Left ventricle myocardium inferior (tissue), 1 donor: ENCODE data around the gene USP8. TPM values are rescaled to one million over a fixed set of nuclear protein-coding genes. Genes with fewer than 3 reads are reported as not detected.

Source experiments
- DNase-seq: peaks from one replicate; pipeline ENCODE4 v3.0.0-alpha.2; 2020
- H3K27ac ChIP-seq: fragments of 200-600 bp; replicated peaks from 2 replicates; pipeline ENCODE4 v1.8.0; 2021
- H3K27me3 ChIP-seq: fragments of 200-600 bp; 2 replicates; pipeline ENCODE4 v1.8.0; 2021; ENCODE audit warnings: low read depth
- H3K36me3 ChIP-seq: fragments of 200-600 bp; 2 replicates; pipeline ENCODE4 v1.8.0; 2021
- H3K4me1 ChIP-seq: fragments of 200-600 bp; 2 replicates; pipeline ENCODE4 v1.8.0; 2021
- H3K4me3 ChIP-seq: fragments of 200-600 bp; 2 replicates; pipeline ENCODE4 v1.8.0; 2021; ENCODE audit warnings: mild to moderate bottlenecking, moderate library complexity
- H3K9me3 ChIP-seq: fragments of 200-600 bp; replicated peaks from 2 replicates; pipeline ENCODE4 v1.8.0; 2021
- CTCF ChIP-seq: fragments of 200-600 bp; IDR thresholded peaks from 2 replicates; pipeline ENCODE4 v1.8.0; 2021; ENCODE audit warnings: antibody characterized with exemption, mild to moderate bottlenecking, borderline replicate concordance
- intact Hi-C: fragments of 100-400 bp; cut with micrococcal nuclease; formaldehyde crosslinking; loops from one replicate; pipeline ENCODE4 v1.11.0; 2022
- total RNA-seq: library from RNA; stranded (reverse); fragmentation: NEBNext Ultra II Directional; extraction: Animal tissue kit (Norgen Biotek cat#: 25700); gene quantifications from one replicate; pipeline ENCODE4 v1.2.1, GENCODE V29; 2021
- donor health status: DM: no; HTN: yes; CAD: no; lungs with severe emphysema.

Gene USP8
- total RNA-seq, 1 donor from 2014 or later: 43.9 TPM

- no peaks in the 10 kb centered on the region for H3K9me3 ChIP-seq
- H3K4me3 ChIP-seq: no peak overlapping the region
- intact Hi-C loops: no loop called here
- H3K4me1 ChIP-seq: no peaks in the 10 kb centered on the region
- TF ChIP-seq CTCF: no peak
- H3K36me3 ChIP-seq: no peaks in the 10 kb centered on the region
- H3K27me3 ChIP-seq: no peaks in the 10 kb centered on the region
- DNase-seq: no peak
- H3K27ac ChIP-seq: no peak overlapping the region
Observed at GRCh38 chr15:50531163-50531562, 107.0 kb downstream of the USP8 start.

- no peak for DNase-seq
- Histone ChIP-seq H3K9me3 (no peaks in the 10 kb centered on the region), H3K27me3 (no peaks in the 10 kb centered on the region), H3K4me1 (no peaks in the 10 kb centered on the region), H3K36me3 (no peaks in the 10 kb centered on the region), H3K4me3 (no peak overlapping the region), H3K27ac (no peak overlapping the region)
- intact Hi-C loops: no loop called here
- no peak for TF ChIP-seq CTCF
Observed at GRCh38 chr15:50531766-50532165, 107.6 kb downstream of the USP8 start.

DNA sequence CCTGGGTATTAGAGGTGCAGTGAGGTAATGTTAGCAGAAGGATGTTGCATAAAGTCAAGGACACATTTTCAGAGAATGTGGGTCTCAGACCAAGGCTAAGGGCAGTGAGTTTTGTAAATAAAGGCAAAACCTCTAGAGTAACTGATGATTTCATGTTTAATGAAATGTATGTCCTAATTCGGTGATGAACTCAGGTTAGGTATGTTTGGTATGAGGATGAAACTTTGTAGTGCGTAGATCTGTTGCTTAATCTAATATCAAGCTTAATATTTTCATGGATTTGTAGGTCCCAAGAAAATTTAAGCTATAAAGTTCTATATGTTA lies 118.6 kb downstream of the USP8 start:
- intact Hi-C loops: no loop called here
- H3K27me3 ChIP-seq: no peaks in the 10 kb centered on the region
- H3K4me3 ChIP-seq: no peak overlapping the region
- H3K27ac ChIP-seq: no peak overlapping the region
- H3K36me3 ChIP-seq: no peaks in the 10 kb centered on the region
- no peaks in the 10 kb centered on the region for H3K4me1 ChIP-seq
- TF ChIP-seq CTCF: no peak
- no peaks in the 10 kb centered on the region for H3K9me3 ChIP-seq
- no peak for DNase-seq

GRCh38 chr15:50543556-50543955 lies 119.4 kb downstream of the USP8 start:
- H3K9me3 ChIP-seq: no peaks in the 10 kb centered on the region
- no peaks in the 10 kb centered on the region for H3K4me1 ChIP-seq
- H3K27me3 ChIP-seq: no peaks in the 10 kb centered on the region
- TF ChIP-seq CTCF: no peak
- no peaks in the 10 kb centered on the region for H3K36me3 ChIP-seq
- no peak overlapping the region for H3K4me3 ChIP-seq
- intact Hi-C loops: no loop called here
- no peak for DNase-seq
- no peak overlapping the region for H3K27ac ChIP-seq

- TF ChIP-seq CTCF: no peak
- no peak for DNase-seq
Observed at GRCh38 chr15:50544368-50544767, 120.2 kb downstream of the USP8 start.

DNA sequence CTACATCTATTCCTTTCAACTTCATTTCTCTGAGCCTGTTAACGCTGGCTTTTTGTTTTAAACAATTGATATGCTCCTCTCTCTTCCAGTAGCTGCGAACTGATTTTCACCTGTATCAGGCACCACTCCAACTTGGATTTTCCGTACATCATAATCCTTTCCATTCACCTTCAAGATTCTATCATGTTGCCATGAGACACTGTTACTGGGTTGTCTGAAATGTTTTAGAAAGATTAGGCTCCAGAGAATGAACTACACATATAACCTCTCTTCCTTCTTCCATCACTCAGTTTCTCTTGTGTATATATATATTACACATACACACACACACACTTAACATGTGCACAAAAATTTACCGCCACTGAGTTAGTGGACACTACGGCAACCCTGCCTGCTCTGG lies 122.4 kb downstream of the USP8 start, which contains the start of gene USP50:
USP50 (minus strand) TSS at position 101 of the 400 bp plus-strand sequence. CDS start 141 bp downstream, outside the sequence.
- Histone ChIP-seq H3K4me3 (no peak within 1 kb of the TSS), H3K27me3 (no peaks in the 10 kb centered on the region), H3K36me3 (no peaks in the 10 kb centered on the region), H3K27ac (no peak within 1 kb of the TSS), H3K4me1 (no peaks in the 10 kb centered on the region), H3K9me3 (no peaks in the 10 kb centered on the region)
- DNase-seq: no peak
- intact Hi-C loops: no loop called here
- TF ChIP-seq CTCF: no peak

More at GRCh38 chr15:50544368-50544767, 120.2 kb downstream of the USP8 start:
- Histone ChIP-seq H3K9me3 (no peaks in the 10 kb centered on the region), H3K36me3 (no peaks in the 10 kb centered on the region), H3K27me3 (no peaks in the 10 kb centered on the region), H3K4me1 (no peaks in the 10 kb centered on the region), H3K4me3 (no peak overlapping the region), H3K27ac (no peak overlapping the region)
- intact Hi-C loops: no loop called here
